ENCODE results near the gene SYT11. TPM values are rescaled to one million over a fixed set of nuclear protein-coding genes. Genes with fewer than 3 reads are reported as not detected.
"Not testable (repeated sequence)": the region's sequence is repeated elsewhere in the genome, so short reads cannot be mapped to it uniquely, and the experiment has no call there.

Gene SYT11
- total RNA-seq, 1 donor from 2014 or later, result 22.3 TPM

DNA sequence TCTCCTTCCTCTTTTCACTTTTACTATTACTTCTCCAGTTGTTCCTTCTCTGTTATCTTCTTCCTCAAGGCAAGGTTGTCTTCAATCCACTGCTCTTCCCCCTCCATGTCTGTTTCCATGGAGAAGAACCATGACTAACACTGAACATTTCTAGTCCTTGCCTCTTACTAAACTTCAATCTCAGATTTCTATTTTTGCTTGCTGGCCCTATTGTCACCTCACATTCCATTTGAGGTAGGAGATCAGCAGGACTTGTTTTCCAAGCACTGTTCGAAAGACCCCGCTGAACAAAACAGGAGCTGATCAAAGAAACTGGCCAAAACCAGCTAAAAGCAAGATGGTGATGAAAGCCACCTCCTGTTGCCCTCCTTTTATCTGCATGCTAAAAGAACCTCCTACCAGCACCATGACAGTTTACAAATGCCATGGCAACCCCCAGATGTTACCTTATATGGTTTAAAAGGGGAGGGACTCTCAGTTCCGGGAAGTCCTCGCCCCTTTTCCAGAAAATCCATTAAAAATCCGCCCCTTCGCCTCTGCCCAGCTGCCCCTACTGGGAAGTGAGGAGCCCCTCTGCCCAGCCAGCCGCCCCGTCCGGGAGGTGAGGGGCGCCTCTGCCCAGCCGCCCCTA, 25.0 kb upstream of the SYT11 start:
- H3K27ac Mint-ChIP-seq (ENCODE audit: unreplicated experiment), result peak overlapping the region; percentile 42
- peaks cover 11% of the 10 kb centered on the region for H3K4me1 Mint-ChIP-seq (ENCODE audit: low read depth, unreplicated experiment)
- FAIRE-seq (no peak), DNase-seq (ENCODE audit: low read depth) (peak; percentile 73)
- Histone ChIP-seq H3K4me3 (ENCODE audit: insufficient read depth, low read depth, low read length) (peak overlapping the region; percentile 7), H3K4me2 (ENCODE audit: low read length) (peak overlapping the region; percentile 69), H3K9me3 (ENCODE audit: insufficient read depth, low read depth, low read length) (no peaks in the 10 kb centered on the region), H3K36me3 (ENCODE audit: insufficient read depth, low read length) (peaks cover 5% of the 10 kb centered on the region), H3K79me2 (ENCODE audit: insufficient read depth, low read length) (peaks cover 57% of the 10 kb centered on the region), H3K27me3 (ENCODE audit: insufficient read depth, low read length) (no peaks in the 10 kb centered on the region), H3K9ac (ENCODE audit: low read length) (peak overlapping the region; percentile 0), H3K4me1 (ENCODE audit: insufficient read depth, low read length) (peaks cover 12% of the 10 kb centered on the region), H4K20me1 (ENCODE audit: insufficient read depth, low read length) (peaks cover 10% of the 10 kb centered on the region), H2AFZ (ENCODE audit: low read depth, low read length) (no peak overlapping the region), H3K27ac (ENCODE audit: low read depth, low read length) (peak overlapping the region; percentile 59)
- H3K9me3 Mint-ChIP-seq (ENCODE audit: unreplicated experiment), result no peaks in the 10 kb centered on the region
- H3K4me3 Mint-ChIP-seq (ENCODE audit: unreplicated experiment), result no peak overlapping the region
- peaks cover 10% of the 10 kb centered on the region for H3K36me3 Mint-ChIP-seq (ENCODE audit: low read depth, unreplicated experiment)
- H3K27me3 Mint-ChIP-seq (ENCODE audit: low read depth, unreplicated experiment), result no peaks in the 10 kb centered on the region
- TF ChIP-seq EZH2 (IDR thresholded peaks at IDR 0.05; ENCODE audit: insufficient read depth, low read length) (no peak), CTCF (IDR thresholded peaks at IDR 0.05; ENCODE audit: insufficient read depth, low read depth, low read length) (no peak)

GRCh38 chr1:155834927-155835399, 24.4 kb upstream of the SYT11 start:
- Histone ChIP-seq H4K20me1 (ENCODE audit: insufficient read depth, low read length) (peaks cover 10% of the 10 kb centered on the region), H3K27ac (ENCODE audit: low read depth, low read length) (peak overlapping the region; percentile 59), H3K4me2 (ENCODE audit: low read length) (peak overlapping the region; percentile 69), H3K79me2 (ENCODE audit: insufficient read depth, low read length) (peaks cover 63% of the 10 kb centered on the region), H3K9ac (ENCODE audit: low read length) (peak overlapping the region; percentile 0), H3K4me1 (ENCODE audit: insufficient read depth, low read length) (peaks cover 12% of the 10 kb centered on the region)
- not testable (repeated sequence) for H3K27me3 ChIP-seq (ENCODE audit: insufficient read depth, low read length); H2AFZ ChIP-seq (ENCODE audit: low read depth, low read length); H3K36me3 ChIP-seq (ENCODE audit: insufficient read depth, low read length); H3K9me3 Mint-ChIP-seq (ENCODE audit: unreplicated experiment); H3K4me3 Mint-ChIP-seq (ENCODE audit: unreplicated experiment); H3K4me3 ChIP-seq (ENCODE audit: insufficient read depth, low read depth, low read length); H3K36me3 Mint-ChIP-seq (ENCODE audit: low read depth, unreplicated experiment); H3K27me3 Mint-ChIP-seq (ENCODE audit: low read depth, unreplicated experiment); H3K4me1 Mint-ChIP-seq (ENCODE audit: low read depth, unreplicated experiment); FAIRE-seq; H3K27ac Mint-ChIP-seq (ENCODE audit: unreplicated experiment); H3K9me3 ChIP-seq (ENCODE audit: insufficient read depth, low read depth, low read length); DNase-seq (ENCODE audit: low read depth)

DNA sequence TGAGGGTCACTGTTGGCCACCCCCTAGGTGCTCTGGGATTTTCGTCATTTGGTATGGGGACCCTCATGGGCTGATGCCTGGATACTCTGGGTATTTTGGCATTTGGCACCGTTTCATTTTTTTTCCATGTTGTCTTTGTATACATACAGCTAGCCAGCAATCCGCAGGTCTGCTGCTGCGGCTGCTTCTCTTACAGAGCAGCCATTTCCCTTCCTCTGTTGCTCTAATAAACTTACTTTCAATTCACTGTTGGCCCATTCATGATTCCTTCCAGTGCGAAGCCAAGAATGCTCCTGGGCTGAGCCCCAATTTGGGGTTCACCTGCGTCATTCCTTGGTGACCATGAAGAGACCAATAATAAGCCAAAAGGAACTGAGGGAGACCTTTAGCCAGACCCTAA, 23.8 kb upstream of the SYT11 start:
- H4K20me1 ChIP-seq (ENCODE audit: insufficient read depth, low read length), result peaks cover 16% of the 10 kb centered on the region
- no peak overlapping the region for H3K27ac ChIP-seq (ENCODE audit: low read depth, low read length)
- no peak for DNase-seq (ENCODE audit: low read depth)
- FAIRE-seq, result no peak
- Mint-ChIP-seq H3K9me3 (ENCODE audit: unreplicated experiment) (no peaks in the 10 kb centered on the region), H3K27me3 (ENCODE audit: low read depth, unreplicated experiment) (no peaks in the 10 kb centered on the region), H3K36me3 (ENCODE audit: low read depth, unreplicated experiment) (peaks cover 11% of the 10 kb centered on the region), H3K27ac (ENCODE audit: unreplicated experiment) (no peak overlapping the region), H3K4me3 (ENCODE audit: unreplicated experiment) (peak overlapping the region; percentile 22), H3K4me1 (ENCODE audit: low read depth, unreplicated experiment) (peaks cover 9% of the 10 kb centered on the region)
- no peak overlapping the region for H3K4me3 ChIP-seq (ENCODE audit: insufficient read depth, low read depth, low read length)
- H3K36me3 ChIP-seq (ENCODE audit: insufficient read depth, low read length), result peaks cover 5% of the 10 kb centered on the region
- no peak overlapping the region for H3K9ac ChIP-seq (ENCODE audit: low read length)
- no peak overlapping the region for H3K4me2 ChIP-seq (ENCODE audit: low read length)
- peaks cover 12% of the 10 kb centered on the region for H3K4me1 ChIP-seq (ENCODE audit: insufficient read depth, low read length)
- peaks cover 67% of the 10 kb centered on the region for H3K79me2 ChIP-seq (ENCODE audit: insufficient read depth, low read length)
- no peaks in the 10 kb centered on the region for H3K27me3 ChIP-seq (ENCODE audit: insufficient read depth, low read length)
- no peak overlapping the region for H2AFZ ChIP-seq (ENCODE audit: low read depth, low read length)
- no peak for TF ChIP-seq EZH2 (IDR thresholded peaks at IDR 0.05; ENCODE audit: insufficient read depth, low read length)
- no peak for TF ChIP-seq CTCF (IDR thresholded peaks at IDR 0.05; ENCODE audit: insufficient read depth, low read depth, low read length)
- no peaks in the 10 kb centered on the region for H3K9me3 ChIP-seq (ENCODE audit: insufficient read depth, low read depth, low read length)

Data from astrocyte (in vitro differentiated cells and primary cell).